Effector CD8-positive, alpha-beta T cell (primary cell): Measurements from ENCODE around the gene ALKBH4.
A peak's percentile ranks its signal among the peaks of the same experiment; 100 is the strongest.
"Not testable (repeated sequence)": the region's sequence is repeated elsewhere in the genome, so short reads cannot be mapped to it uniquely, and the experiment has no call there.

ENCODE experiments used
- DNase-seq: peaks from one replicate; lab custom pipeline; 2025; lab: John Stamatoyannopoulos, UW

Gene ALKBH4

DNA sequence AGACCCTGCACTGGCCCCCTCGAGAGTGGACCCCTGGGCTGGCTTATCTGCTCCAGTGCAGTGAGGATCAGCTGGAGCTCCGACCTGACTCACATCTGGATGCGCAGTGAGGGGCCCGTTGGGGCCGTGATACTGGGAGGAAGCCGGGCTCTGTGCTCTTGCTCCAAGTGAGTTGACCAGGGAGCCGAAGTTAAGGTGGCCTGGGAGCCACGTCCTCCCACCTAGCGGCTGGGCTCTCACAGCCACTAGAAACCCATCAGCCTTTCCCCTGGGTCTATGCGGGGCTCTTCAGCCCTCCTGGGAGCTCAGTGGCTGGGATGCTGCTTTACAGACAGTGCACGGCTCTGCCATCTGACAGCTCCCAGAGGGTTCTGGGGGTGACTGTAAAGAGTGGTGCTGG lies 9.1 kb downstream of the ALKBH4 start:
- DNase-seq: no peak

DNA sequence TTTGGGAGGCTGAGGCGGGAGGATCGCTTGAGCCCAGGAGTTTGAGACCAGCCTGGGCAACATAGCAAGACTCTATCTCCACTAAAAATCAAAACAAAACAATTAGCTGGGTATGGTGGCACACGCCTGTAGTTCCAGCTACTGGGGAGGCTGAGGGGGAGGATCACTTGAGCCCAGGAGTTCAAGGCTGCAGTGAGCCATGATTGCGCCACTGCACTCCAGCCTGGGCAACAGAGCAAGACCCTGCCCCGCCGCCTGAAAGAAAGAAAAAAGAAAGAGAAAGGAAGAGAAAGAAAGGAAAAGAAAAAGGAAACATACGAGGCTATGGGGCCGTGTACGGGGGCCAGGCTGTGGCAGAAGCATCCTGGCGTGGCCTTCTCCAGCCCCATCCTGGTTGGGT lies 9.7 kb downstream of the ALKBH4 start:
- DNase-seq: not testable (repeated sequence)

DNA sequence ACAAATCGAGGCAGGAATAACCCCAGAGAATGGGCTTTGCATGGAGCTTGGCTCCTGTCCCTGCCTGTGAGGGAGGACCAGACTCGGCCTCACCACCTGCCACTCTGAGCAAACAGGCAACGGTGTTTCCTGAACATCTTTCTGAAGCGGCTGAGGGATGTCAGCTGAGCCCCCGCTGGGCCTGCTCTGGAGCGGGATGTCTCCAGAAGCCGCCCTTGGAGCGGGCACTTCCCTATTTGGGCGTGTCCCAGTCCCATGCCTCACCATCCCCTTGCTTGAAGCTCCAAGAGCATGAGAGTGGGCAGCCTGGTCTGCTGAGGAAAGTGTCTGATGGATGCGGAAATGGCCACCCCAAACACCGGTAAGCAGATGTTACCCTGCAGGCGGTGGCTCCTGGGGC lies 10.2 kb downstream of the ALKBH4 start:
- DNase-seq: no peak

DNA sequence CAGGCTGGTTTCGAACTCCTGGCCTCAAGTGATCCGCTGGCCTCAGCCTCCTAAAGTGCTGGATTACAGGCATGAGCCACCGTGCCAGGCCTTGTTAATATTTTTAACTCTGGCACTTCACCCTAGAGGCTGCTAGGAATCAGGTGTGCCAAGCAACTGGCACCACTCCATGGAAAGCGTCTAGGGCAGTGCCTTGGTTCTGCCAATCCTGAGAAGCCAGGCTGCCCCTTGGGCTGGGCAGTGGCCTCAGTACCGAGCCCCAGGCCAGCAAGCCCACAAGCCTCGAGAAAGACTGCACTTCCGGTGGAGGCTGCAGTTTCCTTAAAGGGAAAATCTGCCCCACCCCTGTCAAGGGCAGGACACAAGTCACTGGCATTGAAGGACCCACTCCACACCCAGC lies 11.3 kb downstream of the ALKBH4 start:
- DNase-seq: no peak

DNA sequence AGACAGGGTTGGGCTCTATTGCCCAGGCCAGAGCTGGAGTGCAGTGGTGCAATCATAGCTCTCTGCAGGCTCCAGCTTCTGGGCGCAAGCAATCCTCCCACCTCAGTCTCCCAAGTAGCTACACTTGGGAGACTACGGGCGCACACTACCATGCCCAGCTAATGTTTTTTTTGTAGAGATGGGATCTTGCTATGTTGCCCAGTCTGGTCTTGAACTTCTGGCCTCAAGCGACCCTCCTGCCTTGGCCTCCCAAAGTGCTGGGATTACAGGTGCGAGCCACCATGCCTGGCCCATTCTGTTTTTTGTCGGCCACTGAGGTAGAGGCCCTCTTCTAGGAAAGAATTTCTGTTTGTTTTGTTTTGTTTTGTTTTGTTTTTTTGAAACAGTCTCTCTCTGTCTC lies 12.2 kb downstream of the ALKBH4 start:
- no peak for DNase-seq

DNA sequence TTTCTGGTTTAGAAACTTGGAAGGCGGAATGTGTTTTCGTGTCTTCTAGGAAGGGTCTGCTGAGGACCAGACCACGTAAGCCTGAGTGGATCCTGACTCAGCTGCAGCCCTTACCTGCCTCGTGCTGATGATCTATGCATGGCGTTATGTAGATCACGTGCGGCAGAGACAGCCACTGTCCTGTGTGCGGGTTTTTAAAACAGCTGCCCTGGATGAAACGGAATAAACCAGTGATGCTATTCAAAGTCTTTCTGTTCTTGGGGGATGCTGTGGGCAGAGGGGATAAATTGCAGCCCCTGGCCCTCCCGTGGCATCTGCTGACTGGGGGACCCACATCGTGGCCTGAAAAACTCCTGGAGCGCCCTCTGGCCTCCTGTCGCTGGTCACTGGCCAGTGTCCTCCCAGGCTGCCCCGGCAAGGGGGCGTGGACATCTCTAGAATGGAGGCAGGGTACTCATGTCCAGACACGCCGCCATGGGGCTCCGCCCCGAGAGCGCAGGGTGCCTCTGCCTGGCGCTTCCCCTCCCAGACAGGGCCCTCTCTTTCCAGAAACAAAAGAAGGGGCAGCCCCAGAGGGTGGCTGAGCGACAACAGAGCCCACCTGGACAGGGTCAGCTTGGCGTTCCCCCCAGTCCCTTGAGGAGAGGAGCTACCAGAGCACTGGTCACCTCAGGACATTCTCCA lies 13.2 kb downstream of the ALKBH4 start:
- no peak for DNase-seq

DNA sequence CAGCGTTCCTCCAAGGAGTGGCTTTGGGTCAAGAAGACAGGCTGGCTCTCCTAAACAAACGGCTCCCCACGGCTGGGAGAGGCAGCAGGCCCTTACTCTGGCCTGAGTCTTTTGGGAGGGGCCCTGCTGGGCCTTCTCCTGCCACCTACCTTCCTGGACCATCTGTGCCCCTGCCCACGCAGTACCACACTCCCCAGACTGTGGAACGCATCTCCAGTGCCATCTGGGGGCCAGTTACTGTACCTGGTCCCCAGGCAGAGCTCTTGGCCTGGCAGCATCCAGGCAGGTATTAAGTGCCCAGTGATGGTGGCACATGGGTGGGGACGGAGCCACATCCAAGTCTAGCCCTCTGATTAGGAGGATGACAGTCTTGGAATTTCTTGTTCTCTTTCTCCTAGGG lies 14.4 kb downstream of the ALKBH4 start:
- DNase-seq: peak; percentile 22

DNA sequence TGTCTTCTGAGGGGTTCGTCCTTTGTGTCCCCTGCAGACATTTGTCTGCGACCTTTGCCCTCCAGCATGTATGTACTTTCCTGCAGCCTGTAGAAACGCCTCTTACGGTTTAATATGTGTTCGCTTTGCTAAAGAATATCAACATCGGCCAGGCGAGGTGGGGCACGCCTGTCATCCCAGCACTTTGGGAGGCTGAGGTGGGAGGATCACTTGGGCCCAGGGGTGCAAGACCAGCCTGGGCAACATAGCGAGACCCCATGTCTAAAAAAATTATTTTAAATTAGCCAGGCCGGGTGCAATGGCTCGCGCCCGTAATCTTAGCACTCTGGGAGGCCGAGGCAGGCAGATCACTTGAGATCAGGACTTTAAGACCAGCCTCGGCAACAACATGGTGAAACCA lies 15.5 kb downstream of the ALKBH4 start:
- no peak for DNase-seq

DNA sequence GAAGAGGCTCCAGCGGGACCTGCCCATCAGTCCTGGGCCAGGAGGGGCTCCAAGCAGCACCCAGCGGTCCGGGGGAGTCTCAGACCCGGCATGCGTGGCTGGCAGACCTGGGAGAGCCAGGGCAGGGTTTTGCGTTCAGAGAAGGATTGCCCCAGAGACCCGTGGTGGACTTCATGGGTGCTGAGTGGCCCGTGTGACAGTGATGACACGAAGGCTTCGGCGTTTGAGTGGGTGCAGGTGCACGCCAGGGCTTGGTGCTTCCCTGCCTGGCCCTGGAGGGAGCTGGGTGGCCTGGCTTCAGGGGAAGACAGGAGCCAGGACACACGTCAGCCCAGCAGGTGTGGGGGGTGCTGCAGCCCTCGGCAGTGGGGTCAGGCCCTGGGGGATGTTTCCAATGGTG lies 17.4 kb downstream of the ALKBH4 start:
- DNase-seq: no peak

DNA sequence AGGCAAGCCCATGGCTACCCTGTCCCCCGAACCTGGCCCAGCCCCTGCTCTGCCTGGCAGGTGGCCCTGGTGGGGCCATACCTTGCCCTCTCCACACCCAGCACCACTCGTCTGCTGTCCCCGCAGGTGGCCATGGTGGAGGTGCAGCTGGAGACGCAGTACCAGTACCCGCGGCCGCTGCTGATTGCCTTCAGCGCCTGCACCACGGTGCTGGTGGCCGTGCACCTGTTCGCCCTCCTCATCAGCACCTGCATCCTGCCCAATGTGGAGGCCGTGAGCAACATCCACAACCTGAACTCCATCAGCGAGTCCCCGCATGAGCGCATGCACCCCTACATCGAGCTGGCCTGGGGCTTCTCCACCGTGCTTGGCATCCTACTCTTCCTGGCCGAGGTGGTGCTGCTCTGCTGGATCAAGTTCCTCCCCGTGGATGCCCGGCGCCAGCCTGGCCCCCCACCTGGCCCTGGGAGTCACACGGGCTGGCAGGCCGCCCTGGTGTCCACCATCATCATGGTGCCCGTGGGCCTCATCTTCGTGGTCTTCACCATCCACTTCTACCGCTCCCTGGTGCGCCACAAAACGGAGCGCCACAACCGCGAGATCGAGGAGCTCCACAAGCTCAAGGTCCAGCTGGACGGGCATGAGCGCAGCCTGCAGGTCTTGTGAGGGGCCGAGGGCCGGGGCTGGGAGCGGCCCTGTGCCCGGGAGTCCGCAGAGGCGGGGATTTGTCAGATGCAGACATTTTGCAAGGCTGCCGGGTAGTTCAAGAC lies 18.1 kb downstream of the ALKBH4 start:
- DNase-seq: no peak

DNA sequence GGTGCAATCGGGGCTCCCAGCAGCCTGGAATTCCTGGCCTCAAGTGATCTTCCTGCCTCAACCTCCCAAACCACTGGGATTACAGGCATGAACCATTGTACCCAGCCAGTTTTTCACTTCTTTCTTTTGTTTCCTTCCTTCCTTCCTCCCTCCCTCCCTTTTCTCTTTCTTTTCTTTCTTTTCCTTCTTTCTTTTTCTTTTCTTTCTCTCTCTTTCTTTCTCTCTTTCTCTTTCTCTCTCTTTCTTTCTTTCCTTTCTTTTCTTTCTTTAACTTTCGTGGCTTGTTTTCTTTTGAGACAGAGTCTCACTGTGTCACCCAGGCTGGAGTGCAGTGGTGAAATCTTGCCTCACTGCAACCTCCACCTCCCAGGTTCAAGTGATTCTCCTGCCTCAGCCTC lies 19.0 kb downstream of the ALKBH4 start:
- no peak for DNase-seq

DNA sequence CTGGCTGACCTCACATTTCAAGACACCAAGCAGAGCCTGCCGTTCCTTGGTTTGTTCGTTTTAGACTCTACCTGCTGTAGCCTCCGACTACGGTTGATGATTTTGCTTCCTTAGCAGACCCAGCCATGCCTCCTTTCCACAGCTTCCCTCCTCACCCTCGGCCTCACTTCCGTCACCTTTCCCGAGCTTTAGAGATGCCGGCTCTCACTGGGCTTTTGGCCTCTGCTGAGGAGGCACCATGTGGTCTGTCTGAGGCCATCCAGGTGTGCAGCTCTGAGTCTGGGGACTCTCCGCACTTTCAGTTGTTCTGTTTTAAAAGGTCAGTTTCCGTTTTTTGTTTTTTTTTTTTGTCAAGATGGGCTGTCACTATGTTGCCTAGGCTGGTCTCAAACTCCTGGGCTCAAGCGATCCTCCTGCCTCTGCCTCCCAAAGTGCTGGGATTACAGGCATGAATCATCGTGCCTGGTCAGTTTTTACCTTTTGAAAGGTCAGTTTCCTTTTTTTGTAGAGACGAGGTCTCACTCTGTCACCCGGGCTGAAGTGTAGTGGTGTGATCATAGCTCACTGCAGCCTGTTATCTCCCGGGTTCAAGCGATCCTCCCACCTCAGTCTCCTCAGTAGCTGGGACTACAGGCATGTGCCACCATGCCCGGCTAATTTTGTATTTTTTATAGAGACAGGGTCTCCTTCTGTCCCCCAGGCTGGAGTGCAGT lies 19.5 kb downstream of the ALKBH4 start:
- no peak for DNase-seq

DNA sequence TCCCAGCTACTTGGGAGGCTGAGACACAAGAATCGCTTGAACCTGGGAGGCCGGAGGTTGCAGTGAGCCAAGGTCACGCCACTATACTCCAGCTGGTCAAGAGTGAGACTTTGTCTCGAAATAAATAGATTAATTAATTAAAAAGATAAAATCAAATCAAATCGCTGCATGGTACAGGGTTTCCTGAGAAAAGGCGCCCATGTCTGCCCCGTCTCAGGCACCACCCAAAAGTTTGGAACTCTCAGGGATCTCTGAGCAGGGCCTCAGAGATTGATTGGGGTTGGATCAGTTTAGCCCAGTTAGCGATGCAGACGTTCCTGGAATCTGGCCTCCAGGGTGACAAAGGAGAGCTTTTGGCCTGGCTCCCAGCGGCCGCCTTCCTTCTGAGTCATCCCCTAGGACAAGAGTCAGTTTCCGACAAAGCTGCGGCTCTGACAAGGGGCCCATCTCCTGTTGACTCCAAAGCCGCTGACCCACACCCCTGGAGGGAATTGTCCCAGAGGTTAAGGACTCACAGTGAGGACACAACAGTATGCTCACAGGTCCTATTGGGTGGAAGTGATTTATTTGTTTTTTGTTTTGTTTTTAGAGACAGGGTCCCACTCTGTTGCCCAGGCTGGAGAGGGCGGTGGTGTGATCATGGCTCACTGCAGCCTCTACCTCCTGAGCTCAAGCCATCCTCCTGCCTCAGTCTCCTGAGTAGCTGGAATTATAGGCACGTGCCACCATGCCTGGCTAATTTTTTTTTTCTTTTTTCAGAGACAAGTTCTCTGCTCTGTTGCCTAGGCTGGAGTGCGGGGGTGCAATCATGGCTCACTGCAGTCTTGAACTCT lies 24.5 kb downstream of the ALKBH4 start:
- DNase-seq: no peak

DNA sequence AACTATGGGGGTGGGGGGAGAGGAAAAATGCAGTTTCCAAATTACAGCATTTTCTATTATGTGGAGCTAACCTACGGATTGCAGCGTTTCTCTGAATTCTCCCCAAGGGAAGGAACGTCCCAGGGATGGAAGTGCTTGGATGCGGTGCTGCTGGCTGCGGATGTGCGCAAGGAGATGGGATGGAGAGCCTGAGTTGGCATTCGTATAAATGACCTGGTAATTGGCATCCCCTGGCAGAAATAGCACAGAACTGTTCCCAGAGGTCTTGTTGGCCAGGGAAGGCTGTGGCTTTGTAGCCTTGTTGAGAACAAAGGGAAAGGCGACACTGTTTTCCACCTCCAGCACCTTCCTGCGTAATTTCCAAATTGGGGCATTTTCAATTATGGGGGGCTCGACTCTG lies 28.5 kb downstream of the ALKBH4 start:
- DNase-seq: no peak

DNA sequence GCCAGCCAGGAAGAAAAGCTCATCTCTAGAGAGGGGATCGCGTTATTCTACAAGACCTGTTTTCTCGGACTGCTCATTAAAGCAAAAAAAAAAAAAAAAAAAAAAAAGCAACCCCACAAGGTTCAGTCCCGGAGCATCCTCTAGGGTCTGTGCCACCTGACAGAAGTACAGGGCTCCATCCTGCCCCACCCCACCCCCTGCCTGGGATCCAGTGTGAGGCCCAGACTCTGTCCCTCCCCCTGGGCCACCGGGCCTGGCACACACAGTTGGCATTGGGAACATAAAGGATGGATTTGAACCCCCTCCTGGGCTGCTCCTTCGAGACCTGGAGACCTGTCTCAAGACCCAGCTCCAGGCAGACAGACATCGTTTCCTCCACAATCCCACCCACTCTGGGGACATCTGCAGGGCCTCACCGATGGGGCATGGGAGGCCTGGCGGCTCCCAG lies 30.6 kb downstream of the ALKBH4 start:
- DNase-seq: no peak

DNA sequence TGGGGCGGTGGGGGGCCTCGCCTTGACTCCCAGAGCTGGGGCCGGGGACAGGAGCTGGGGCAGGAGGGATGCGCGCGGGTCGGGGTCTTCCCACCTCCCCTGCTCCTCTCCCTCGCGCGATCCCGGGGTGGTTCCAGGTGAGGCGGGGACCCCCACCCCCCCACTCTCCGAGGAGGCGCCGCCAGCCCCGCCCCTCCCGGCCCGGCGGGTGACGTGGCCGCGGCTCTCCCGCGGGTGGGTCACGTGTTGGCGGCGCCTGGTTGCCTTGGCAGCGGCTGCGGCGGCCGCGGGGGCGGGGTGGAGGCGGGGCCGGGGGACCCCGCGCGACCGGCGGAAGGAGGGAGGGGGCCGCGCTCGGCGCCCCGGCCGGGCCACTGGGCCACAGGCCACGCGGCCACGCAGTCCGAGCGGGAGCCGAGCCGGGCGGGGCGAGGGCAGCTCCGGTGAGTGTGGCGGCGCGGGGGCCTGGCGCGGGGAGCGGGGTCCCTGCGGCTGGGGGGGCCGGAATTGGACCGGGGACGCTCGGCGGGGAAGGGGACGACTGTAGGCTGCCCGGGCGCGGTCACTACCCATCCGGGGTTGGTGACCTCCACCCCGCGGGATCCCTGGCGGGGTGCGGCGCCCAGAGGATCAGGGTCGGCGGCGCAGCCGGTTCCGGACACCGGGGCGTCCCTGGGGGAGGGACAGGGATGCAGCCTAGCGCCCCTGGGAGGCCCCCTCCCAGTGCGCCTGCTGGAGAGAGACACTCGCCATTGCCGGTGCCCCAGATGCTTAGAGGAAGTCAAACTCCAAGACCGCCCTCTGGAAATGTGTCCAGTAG lies 31.2 kb downstream of the ALKBH4 start, which contains the start of gene ORAI2:
ORAI2 (plus strand) TSS at position 357 of the 820 bp plus-strand sequence. CDS start 5,382 bp downstream, outside the sequence.
- peak; percentile 78 for DNase-seq

DNA sequence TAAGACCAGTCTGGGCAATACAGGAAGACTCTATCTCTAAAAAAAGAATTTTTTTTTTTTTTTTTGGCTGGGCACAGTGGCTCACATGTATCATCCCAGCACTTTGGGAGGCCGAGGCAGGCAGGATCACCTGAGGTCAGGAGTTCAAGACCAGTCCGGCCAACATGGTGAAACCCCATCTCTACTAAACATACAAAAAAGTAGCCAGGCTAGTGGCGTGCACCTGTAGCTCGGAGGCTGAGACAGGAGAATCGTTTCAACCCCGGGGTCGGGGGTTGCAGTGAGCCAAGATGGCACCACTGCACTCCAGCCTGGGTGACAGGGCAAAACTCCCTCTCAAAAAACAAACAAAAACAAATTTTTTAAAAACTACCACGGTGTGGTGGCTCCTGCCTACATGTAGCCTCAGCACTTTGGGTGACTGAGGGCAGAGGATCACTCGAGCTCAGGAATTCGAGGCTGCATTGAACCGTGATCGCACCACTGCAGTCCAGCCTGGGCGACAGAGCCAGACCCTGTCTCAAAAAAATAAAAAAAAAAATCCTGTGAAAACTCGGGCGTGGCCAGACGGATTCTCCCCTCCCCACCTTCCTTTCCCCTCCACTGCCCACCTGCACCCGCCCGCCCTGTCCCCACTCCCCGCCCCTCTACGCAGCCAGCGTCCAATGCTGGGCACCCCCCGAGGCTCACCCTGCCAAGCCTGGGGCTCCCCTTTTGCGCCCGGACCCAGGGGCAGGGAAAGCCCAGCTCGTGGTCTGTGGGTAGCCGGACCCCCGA lies 32.0 kb downstream of the ALKBH4 start:
- DNase-seq: peak; percentile 58

DNA sequence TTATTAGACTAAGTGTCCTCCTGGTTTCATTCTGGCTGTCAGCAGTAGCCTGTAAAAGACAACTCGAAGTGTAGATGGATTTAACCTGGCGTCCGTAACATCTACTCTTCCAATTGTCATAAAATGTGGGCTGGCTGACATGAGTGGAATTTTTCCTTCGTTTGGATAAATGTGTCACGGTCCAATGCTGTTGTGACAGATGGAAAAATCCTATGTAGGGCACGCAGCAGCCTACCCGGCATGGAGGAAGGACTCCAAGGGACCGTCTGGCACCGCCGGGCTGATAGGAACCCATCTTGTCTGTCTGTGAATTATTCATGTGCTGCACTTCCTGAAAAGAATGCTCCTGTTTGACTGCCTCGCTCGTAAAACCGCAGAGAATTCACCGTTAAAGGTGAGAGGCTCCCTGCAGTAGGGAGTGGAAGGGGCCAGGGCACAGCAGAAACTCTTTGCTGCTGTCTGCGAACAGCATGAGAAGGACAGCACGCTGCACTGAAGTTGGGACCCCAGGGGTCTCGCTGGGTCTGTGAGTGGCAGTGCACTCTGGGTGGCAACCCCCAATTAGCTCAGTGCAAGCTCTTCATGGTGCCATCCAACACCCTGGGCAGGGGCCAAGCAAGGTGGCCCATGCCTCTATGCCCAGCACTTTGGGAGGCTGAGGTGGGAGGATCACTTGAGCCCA lies 32.9 kb downstream of the ALKBH4 start:
- DNase-seq: peak; percentile 46

DNA sequence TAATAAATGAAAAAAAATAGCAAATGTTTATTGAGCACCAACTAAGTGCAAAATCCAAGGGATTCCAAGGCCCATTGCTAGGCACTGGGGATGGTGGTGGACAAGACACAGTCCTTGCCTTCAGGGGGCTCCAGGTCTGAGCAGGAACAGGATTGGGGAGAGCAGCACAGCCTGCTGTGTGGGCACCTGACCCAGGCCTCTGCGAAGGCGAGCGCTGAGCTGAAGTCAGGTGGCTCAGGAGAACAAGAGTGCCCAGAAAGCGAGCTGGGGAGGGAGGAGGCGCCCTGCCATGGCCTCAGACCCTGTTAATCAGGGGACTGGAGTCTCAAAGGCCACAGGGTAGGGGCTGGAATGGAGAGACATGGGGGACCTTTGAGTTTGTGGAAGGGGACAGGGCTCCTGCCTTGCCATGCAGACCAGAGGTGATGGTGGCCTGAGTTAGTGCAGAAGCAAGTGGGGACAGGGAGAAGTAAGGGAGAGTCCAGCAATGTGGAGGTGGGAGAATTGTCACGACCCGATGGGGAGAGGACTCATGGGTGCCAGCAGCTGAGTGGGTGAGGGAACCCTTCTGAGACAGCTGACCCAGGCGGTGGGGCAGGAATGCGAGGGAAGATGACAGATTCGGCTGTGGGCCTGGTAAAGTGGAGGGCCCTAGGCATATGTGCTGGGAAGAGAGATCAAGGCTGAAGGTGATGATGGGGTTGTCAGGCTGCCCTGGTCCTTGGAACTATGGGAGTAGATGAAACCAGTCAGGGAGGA lies 35.3 kb downstream of the ALKBH4 start:
- no peak for DNase-seq
